Tibial nerve (tissue), 4 donors: ENCODE measurements around the gene PINK1. TPM values are rescaled to one million over a fixed set of nuclear protein-coding genes. Genes with fewer than 3 reads are reported as not detected.

Experiments
- DNase-seq, 2 donors: peaks; one replicate each; pipeline ENCODE4 v3.0.0-alpha.2; 2019; ENCODE audit warnings: low spot score in 2 of 2
- H3K27ac ChIP-seq, 4 donors: fragments of 200-600 bp; sonication (generic) in 3 of 4; one replicate each; pipeline ENCODE4 v1.5.1; 2017 to 2019; ENCODE audit warnings: mild to moderate bottlenecking in 1 of 4
- H3K27me3 ChIP-seq, 2 donors: fragments of 200-600 bp; sonication (generic) in 1 of 2; one replicate each; pipeline versions ENCODE4 v1.5.1 to v1.6.0; 2017 to 2019
- H3K36me3 ChIP-seq, 3 donors: fragments of 200-600 bp; sonication (generic); one replicate each; pipeline ENCODE4 v1.5.1; 2018 to 2019
- H3K4me1 ChIP-seq, 4 donors: fragments of 200-600 bp; sonication (generic) in 3 of 4; one replicate each; pipeline ENCODE4 v1.5.1; 2017 to 2019
- H3K4me3 ChIP-seq, 4 donors: fragments of 200-600 bp; sonication (generic) in 3 of 4; one replicate each; pipeline ENCODE4 v1.5.1; 2017 to 2019; ENCODE audit warnings: mild to moderate bottlenecking in 1 of 4, moderate library complexity in 1 of 4
- H3K9me3 ChIP-seq, 4 donors: fragments of 200-600 bp; sonication (generic) in 3 of 4; one replicate each; pipeline ENCODE4 v1.5.1; 2017 to 2019
- EP300 ChIP-seq, 2 donors: sonication (generic); formaldehyde crosslinking; IDR thresholded peaks; one replicate each; pipeline ENCODE4 v1.6.1; 2017; ENCODE audit warnings: antibody characterized with exemption in 2 of 2, mild to moderate bottlenecking in 1 of 2
- POLR2A ChIP-seq, 2 donors: fragments of 450-650 bp; IDR thresholded peaks; one replicate each; pipeline ENCODE4 v1.6.1; 2017; ENCODE audit warnings: antibody characterized with exemption in 2 of 2, mild to moderate bottlenecking in 2 of 2, moderate library complexity in 2 of 2
- WGBS, 2 donors: methylation state at CpG; one replicate each; pipeline ENCODE4 v1.1.5; 2018; 5-methylcytosine and 5-hydroxymethylcytosine counted together
- total RNA-seq, 4 donors: library from RNA; depleted of rRNA; stranded (reverse); fragments of >200 nt; gene quantifications; one replicate each; pipeline ENCODE4 v1.1.0, GENCODE V29; 2016
- TF ChIP-seq, protein P1 (sequence below), 5 experiments: fragments of 200-600 bp in 3 of 5; fragments of 450-650 bp in 2 of 5; sonication (generic) in 3 of 5; IDR thresholded peaks; one replicate each; pipeline ENCODE4 v1.5.1; 2016 to 2019; ENCODE audit warnings: antibody characterized with exemption in 5 of 5, mild to moderate bottlenecking in 3 of 5, moderate library complexity in 2 of 5

The PINK1 gene
- total RNA-seq, 4 donors from 2014 or later = 93.9 to 134 (median 124) TPM

DNA sequence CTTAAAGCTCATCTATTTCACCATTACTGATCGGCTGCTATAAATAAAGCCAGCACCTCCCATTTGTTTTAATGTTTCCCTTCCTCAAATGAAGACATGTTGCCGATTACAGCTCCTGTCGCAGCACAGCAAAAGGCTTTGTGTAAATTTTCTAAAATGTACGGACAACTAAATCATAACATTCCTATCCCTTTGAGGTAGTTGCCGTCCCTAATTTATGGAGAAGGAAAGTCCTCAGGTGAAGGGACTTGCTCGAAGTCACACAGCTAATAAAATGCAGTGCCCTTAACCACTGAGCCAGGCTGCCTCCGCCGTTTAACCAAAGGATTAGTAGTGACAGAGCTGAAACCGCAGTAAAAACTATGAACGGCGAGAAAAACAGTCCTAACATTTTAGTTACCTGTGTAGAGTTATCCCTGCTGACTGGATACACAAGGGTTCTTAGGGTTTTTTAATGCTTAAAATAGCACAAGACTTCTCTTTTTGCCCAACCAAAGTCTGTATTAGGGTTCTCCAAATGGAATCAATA is 871 bp downstream of the PINK1 start:
- TF ChIP-seq EP300 (IDR thresholded peaks at IDR 0.05) (no peak), POLR2A (IDR thresholded peaks at IDR 0.05) (no peak)
- TF ChIP-seq, protein P1, sequence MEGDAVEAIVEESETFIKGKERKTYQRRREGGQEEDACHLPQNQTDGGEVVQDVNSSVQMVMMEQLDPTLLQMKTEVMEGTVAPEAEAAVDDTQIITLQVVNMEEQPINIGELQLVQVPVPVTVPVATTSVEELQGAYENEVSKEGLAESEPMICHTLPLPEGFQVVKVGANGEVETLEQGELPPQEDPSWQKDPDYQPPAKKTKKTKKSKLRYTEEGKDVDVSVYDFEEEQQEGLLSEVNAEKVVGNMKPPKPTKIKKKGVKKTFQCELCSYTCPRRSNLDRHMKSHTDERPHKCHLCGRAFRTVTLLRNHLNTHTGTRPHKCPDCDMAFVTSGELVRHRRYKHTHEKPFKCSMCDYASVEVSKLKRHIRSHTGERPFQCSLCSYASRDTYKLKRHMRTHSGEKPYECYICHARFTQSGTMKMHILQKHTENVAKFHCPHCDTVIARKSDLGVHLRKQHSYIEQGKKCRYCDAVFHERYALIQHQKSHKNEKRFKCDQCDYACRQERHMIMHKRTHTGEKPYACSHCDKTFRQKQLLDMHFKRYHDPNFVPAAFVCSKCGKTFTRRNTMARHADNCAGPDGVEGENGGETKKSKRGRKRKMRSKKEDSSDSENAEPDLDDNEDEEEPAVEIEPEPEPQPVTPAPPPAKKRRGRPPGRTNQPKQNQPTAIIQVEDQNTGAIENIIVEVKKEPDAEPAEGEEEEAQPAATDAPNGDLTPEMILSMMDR (IDR thresholded peaks at IDR 0.05) = no peak
- DNase-seq = no peak
- Histone ChIP-seq H3K27me3 (peaks cover 0 to 6% of the 10 kb centered on the region in 2 donors), H3K4me1 (peaks cover 0 to 32% (median 12%) of the 10 kb centered on the region in 4 donors), H3K36me3 (peaks cover 0 to 26% (median 0%) of the 10 kb centered on the region in 3 donors), H3K27ac (peak overlapping the region; percentile 21 to 95 (median 93)), H3K4me3 (peak overlapping the region; percentile 71 to 99 (median 92)), H3K9me3 (no peaks in the 10 kb centered on the region)
- WGBS, 2 donors = 1 to 2% methylated on average over 11 of the region's 11 CpGs

DNA sequence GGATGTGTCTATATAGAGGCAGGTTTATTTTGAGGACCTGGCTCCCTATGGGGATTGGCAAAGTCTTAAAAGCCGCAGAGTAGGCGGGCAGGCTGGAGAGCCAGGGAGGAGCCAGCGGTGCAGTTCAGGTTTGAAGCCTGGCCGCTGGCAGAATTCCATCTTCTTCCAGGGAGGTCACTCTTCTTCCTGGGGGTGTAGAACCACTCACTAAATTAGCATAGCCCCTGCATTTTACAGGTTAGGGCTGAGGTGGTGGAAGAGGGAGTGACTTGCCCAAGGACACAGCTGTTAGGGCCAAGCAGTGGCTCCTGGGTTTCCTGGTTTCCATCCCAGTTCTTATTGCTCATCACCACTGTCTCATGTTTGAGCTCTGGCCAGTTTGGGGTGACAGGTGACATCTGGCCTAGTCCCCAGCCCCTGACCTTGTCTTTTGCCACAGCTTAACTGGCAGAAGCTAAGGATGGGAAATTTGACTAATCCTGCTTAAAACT is 1.4 kb downstream of the PINK1 start:
- Histone ChIP-seq H3K27ac (peak overlapping the region in 2 of 4 donors; percentile 94 to 95), H3K36me3 (peaks cover 0 to 31% (median 5%) of the 10 kb centered on the region in 3 donors), H3K9me3 (no peaks in the 10 kb centered on the region), H3K27me3 (peaks cover 0 to 6% of the 10 kb centered on the region in 2 donors), H3K4me3 (peak overlapping the region; percentile 71 to 99 (median 92)), H3K4me1 (peaks cover 0 to 32% (median 12%) of the 10 kb centered on the region in 4 donors)
- DNase-seq = no peak
- WGBS, 2 donors = 10% methylated on average over 4 of the region's 4 CpGs
- TF ChIP-seq, protein P1 (IDR thresholded peaks at IDR 0.05) = no peak
- TF ChIP-seq EP300 (IDR thresholded peaks at IDR 0.05) (no peak), POLR2A (IDR thresholded peaks at IDR 0.05) (no peak)

DNA sequence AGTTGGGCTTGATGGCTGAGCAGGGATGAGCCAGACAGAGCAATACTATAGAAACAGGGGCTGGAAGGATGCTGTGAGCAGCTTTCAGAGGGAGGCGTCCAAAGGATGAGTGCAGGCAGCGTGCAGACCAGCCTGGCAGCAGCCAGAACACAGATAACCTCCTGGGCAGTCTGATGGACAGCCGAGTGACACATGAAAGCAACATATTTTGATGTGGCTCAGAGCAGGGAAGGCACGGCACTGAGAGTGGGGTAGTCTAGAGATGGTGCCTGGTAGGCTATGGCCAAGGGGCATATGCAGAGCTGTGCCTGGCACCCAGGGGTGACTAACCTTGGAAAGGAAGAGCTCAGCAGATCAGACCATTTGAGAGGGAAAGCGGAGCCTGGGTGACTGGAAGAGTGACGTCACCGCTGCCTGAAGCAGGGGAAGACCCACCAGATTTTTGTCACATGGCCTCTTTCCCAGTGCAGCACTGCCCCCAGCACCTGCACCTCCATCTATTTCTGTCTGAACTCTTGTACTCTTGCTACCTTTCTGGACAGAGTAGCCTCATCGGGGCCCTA is 3.6 kb downstream of the PINK1 start:
- H3K9me3 ChIP-seq = no peaks in the 10 kb centered on the region
- no peak overlapping the region for H3K27ac ChIP-seq
- TF ChIP-seq EP300 (IDR thresholded peaks at IDR 0.05) (no peak), POLR2A (IDR thresholded peaks at IDR 0.05) (no peak)
- TF ChIP-seq, protein P1 (IDR thresholded peaks at IDR 0.05) = no peak
- H3K4me3 ChIP-seq = no peak overlapping the region
- no peaks in the 10 kb centered on the region for H3K27me3 ChIP-seq
- H3K4me1 ChIP-seq = peaks cover 0 to 32% (median 12%) of the 10 kb centered on the region in 4 donors
- DNase-seq = no peak
- WGBS, 2 donors = 88 to 91% methylated on average over 8 of the region's 8 CpGs
- peaks cover 0 to 53% (median 6%) of the 10 kb centered on the region in 3 donors for H3K36me3 ChIP-seq

DNA sequence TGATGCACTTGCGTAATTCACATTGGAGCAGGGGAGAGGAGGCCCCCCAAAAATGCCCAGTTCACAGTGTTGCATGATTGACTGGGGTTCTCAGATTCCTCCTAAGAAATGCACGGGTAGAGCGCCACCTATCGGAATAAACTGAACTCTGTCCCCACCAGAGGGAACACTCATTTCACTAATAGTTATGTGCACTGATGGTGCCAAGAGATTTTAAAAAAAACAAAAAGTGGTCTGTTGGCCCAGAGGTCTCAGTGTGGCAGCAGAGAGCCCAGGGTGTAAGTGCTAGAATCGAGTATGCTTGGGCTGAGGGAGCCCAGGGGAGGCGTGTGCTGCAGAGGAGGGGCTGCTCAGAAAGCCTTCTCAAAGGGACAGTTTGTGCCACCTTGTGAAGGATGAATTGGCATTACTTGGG is 6.9 kb downstream of the PINK1 start:
- peak in 1 of 2 donors; percentile 61 for DNase-seq
- Histone ChIP-seq H3K27me3 (no peaks in the 10 kb centered on the region), H3K36me3 (peaks cover 6 to 86% (median 7%) of the 10 kb centered on the region in 3 donors), H3K4me3 (no peak overlapping the region), H3K4me1 (peaks cover 0 to 13% (median under 1%) of the 10 kb centered on the region in 4 donors), H3K27ac (no peak overlapping the region), H3K9me3 (no peaks in the 10 kb centered on the region)
- 27% methylated on average over 6 of the region's 6 CpGs for WGBS, 2 donors
- no peak for TF ChIP-seq EP300 (IDR thresholded peaks at IDR 0.05)
- TF ChIP-seq, protein P1 (IDR thresholded peaks at IDR 0.05) = peak; percentile 56 to 71 (median 67)

DNA sequence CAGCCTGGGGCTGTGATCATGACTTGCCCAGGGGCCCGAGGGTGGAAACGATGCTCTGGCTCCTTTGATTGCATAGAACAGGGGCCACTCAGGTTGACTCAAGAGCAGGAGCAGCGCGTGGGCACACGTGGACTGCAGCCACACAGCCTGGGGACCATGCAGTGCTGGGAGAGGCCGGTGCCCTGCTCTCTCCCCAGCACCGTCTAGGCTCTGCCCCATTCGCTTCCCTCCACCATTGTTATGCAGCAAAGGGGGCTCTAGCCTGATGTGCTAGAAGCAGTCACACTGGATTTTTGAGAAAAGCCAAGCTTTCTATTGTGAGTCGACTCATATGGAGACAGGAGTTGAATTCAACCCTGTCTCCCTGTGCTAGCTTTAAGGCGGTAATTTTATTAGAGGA is 8.7 kb downstream of the PINK1 start:
- no peaks in the 10 kb centered on the region for H3K9me3 ChIP-seq
- no peaks in the 10 kb centered on the region for H3K4me1 ChIP-seq
- no peak for DNase-seq
- H3K4me3 ChIP-seq = no peak overlapping the region
- H3K36me3 ChIP-seq = peaks cover 6 to 100% (median 7%) of the 10 kb centered on the region in 3 donors
- H3K27me3 ChIP-seq = no peaks in the 10 kb centered on the region
- no peak overlapping the region for H3K27ac ChIP-seq
- 64 to 70% methylated on average over 9 to 10 of the region's 10 CpGs for WGBS, 2 donors
- TF ChIP-seq POLR2A (IDR thresholded peaks at IDR 0.05) = no peak
- TF ChIP-seq, protein P1 (IDR thresholded peaks at IDR 0.05) = no peak
- TF ChIP-seq EP300 (IDR thresholded peaks at IDR 0.05) = no peak
